ENCODE results near the gene C15orf39. TPM values are rescaled to one million over a fixed set of nuclear protein-coding genes. Genes with fewer than 3 reads are reported as not detected.

The C15orf39 gene
- total and polyA plus RNA-seq, 2 experiments from 2014 or later: 13.4 to 54.1 TPM

- no peaks in the 10 kb centered on the region; the same call in 2 of the 3 replicates for H3K9me3 Mint-ChIP-seq
- no peak overlapping the region; the same call in 1 of the 2 replicates for H3K27ac Mint-ChIP-seq
- no peaks in the 10 kb centered on the region for H3K27me3 ChIP-seq (ENCODE audit: insufficient read depth)
- H3K27ac ChIP-seq (ENCODE audit: low read depth): no peak overlapping the region
- no peak overlapping the region for H3K4me2 ChIP-seq
- H4K20me1 ChIP-seq (replicated peaks; ENCODE audit: insufficient read depth): no peaks in the 10 kb centered on the region
- DNase-seq (ENCODE audit: low spot score) (peak; percentile 28), ATAC-seq (peak; percentile 66)
- H3K79me2 ChIP-seq (replicated peaks; ENCODE audit: insufficient read depth): no peaks in the 10 kb centered on the region
- no peaks in the 10 kb centered on the region for H3K4me1 ChIP-seq (ENCODE audit: insufficient read depth)
- H3F3A ChIP-seq (replicated peaks; ENCODE audit: low read depth): no peaks in the 10 kb centered on the region
- H3K9me2 ChIP-seq (ENCODE audit: insufficient read depth): no peaks in the 10 kb centered on the region
- no peaks in the 10 kb centered on the region for H3K36me3 ChIP-seq (ENCODE audit: insufficient read depth)
- peaks cover 15% of the 10 kb centered on the region for H3K4me1 Mint-ChIP-seq
- no peak overlapping the region for H3K4me3 Mint-ChIP-seq
- peaks cover 2% of the 10 kb centered on the region; the same call in 1 of the 3 replicates for H3K36me3 Mint-ChIP-seq (ENCODE audit: low read depth)
- no peak for TF ChIP-seq POLR2AphosphoS5 (IDR thresholded peaks at IDR 0.05; ENCODE audit: low read depth)
- TF ChIP-seq EZH2 (IDR thresholded peaks at IDR 0.05; ENCODE audit: low read depth, unreplicated experiment): no peak
- TF ChIP-seq EZH2phosphoT487 (IDR thresholded peaks at IDR 0.05; ENCODE audit: unreplicated experiment): no peak
- TF ChIP-seq NANOG (IDR thresholded peaks at IDR 0.05; ENCODE audit: borderline replicate concordance): no peak
- no peak for TF ChIP-seq REST (IDR thresholded peaks at IDR 0.05; ENCODE audit: unreplicated experiment)
- TF ChIP-seq, protein P1, sequence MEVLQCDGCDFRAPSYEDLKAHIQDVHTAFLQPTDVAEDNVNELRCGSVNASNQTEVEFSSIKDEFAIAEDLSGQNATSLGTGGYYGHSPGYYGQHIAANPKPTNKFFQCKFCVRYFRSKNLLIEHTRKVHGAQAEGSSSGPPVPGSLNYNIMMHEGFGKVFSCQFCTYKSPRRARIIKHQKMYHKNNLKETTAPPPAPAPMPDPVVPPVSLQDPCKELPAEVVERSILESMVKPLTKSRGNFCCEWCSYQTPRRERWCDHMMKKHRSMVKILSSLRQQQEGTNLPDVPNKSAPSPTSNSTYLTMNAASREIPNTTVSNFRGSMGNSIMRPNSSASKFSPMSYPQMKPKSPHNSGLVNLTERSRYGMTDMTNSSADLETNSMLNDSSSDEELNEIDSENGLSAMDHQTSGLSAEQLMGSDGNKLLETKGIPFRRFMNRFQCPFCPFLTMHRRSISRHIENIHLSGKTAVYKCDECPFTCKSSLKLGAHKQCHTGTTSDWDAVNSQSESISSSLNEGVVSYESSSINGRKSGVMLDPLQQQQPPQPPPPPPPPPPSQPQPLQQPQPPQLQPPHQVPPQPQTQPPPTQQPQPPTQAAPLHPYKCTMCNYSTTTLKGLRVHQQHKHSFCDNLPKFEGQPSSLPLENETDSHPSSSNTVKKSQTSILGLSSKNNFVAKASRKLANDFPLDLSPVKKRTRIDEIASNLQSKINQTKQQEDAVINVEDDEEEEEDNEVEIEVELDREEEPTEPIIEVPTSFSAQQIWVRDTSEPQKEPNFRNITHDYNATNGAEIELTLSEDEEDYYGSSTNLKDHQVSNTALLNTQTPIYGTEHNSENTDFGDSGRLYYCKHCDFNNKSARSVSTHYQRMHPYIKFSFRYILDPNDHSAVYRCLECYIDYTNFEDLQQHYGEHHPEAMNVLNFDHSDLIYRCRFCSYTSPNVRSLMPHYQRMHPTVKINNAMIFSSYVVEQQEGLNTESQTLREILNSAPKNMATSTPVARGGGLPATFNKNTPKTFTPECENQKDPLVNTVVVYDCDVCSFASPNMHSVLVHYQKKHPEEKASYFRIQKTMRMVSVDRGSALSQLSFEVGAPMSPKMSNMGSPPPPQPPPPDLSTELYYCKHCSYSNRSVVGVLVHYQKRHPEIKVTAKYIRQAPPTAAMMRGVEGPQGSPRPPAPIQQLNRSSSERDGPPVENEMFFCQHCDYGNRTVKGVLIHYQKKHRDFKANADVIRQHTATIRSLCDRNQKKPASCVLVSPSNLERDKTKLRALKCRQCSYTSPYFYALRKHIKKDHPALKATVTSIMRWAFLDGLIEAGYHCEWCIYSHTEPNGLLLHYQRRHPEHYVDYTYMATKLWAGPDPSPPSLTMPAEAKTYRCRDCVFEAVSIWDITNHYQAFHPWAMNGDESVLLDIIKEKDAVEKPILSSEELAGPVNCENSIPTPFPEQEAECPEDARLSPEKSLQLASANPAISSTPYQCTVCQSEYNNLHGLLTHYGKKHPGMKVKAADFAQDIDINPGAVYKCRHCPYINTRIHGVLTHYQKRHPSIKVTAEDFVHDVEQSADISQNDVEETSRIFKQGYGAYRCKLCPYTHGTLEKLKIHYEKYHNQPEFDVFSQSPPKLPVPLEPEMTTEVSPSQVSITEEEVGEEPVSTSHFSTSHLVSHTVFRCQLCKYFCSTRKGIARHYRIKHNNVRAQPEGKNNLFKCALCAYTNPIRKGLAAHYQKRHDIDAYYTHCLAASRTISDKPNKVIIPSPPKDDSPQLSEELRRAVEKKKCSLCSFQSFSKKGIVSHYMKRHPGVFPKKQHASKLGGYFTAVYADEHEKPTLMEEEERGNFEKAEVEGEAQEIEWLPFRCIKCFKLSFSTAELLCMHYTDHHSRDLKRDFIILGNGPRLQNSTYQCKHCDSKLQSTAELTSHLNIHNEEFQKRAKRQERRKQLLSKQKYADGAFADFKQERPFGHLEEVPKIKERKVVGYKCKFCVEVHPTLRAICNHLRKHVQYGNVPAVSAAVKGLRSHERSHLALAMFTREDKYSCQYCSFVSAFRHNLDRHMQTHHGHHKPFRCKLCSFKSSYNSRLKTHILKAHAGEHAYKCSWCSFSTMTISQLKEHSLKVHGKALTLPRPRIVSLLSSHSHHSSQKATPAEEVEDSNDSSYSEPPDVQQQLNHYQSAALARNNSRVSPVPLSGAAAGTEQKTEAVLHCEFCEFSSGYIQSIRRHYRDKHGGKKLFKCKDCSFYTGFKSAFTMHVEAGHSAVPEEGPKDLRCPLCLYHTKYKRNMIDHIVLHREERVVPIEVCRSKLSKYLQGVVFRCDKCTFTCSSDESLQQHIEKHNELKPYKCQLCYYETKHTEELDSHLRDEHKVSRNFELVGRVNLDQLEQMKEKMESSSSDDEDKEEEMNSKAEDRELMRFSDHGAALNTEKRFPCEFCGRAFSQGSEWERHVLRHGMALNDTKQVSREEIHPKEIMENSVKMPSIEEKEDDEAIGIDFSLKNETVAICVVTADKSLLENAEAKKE (CRISPR knock-in tag; IDR thresholded peaks at IDR 0.05): no peak
- TF ChIP-seq STAT1 (IDR thresholded peaks at IDR 0.05; ENCODE audit: unreplicated experiment): no peak
- TF ChIP-seq CREB1 (CRISPR knock-in tag; IDR thresholded peaks at IDR 0.05; ENCODE audit: low read depth): no peak
- no peak for TF ChIP-seq JUNB (IDR thresholded peaks at IDR 0.05; ENCODE audit: unreplicated experiment)
- peaks cover 18% of the 10 kb centered on the region for H3K27me3 Mint-ChIP-seq (ENCODE audit: insufficient read depth, low read depth, poor library complexity)
- H3K4me3 ChIP-seq: no peak overlapping the region
- H2AFZ ChIP-seq: no peak overlapping the region
These were observed 29.1 kb downstream of the C15orf39 start for GRCh38 chr15:75230551-75231371.

Data from GM23338 (cell line).